Activated naive CD8-positive, alpha-beta T cell treated with anti-CD3 and anti-CD28 coated beads, Interleukin-2, amount 50 U/mL, for 16 hours (primary cell): ENCODE results near the gene DLG2.

ENCODE experiments used
- DNase-seq: peaks from one replicate; pipeline ENCODE4 v3.0.0-alpha.2; 2020; ENCODE audit warnings: low read depth, low spot score

Gene DLG2

GRCh38 chr11:83649528-83649855 lies 1977.7 kb downstream of the DLG2 start:
- no peak for DNase-seq

GRCh38 chr11:83648610-83649527 lies 1978.3 kb downstream of the DLG2 start:
- no peak for DNase-seq

- DNase-seq = no peak
Measured at GRCh38 chr11:83645561-83645960, 1981.6 kb downstream of the DLG2 start.

- DNase-seq = no peak
Measured at GRCh38 chr11:83643115-83643514, 1984.0 kb downstream of the DLG2 start.

GRCh38 chr11:83642500-83642899 lies 1984.6 kb downstream of the DLG2 start:
- no peak for DNase-seq

- DNase-seq = no peak
Measured at GRCh38 chr11:83641511-83641910, 1985.6 kb downstream of the DLG2 start.

- DNase-seq = no peak
Measured at GRCh38 chr11:83639995-83640758, 1987.0 kb downstream of the DLG2 start.

- no peak for DNase-seq
Measured at GRCh38 chr11:83635166-83635565, 1992.0 kb downstream of the DLG2 start.

- DNase-seq = no peak
Measured at GRCh38 chr11:83630211-83630610, 1996.9 kb downstream of the DLG2 start.

- DNase-seq = no peak
Measured at GRCh38 chr11:83629775-83630174, 1997.4 kb downstream of the DLG2 start.

- no peak for DNase-seq
Measured at GRCh38 chr11:83628622-83629355, 1998.4 kb downstream of the DLG2 start.

- no peak for DNase-seq
Measured at GRCh38 chr11:83625336-83625735, 2001.8 kb downstream of the DLG2 start.

- no peak for DNase-seq
Measured at GRCh38 chr11:83617671-83618070, 2009.5 kb downstream of the DLG2 start.

GRCh38 chr11:83613767-83614121 lies 2013.4 kb downstream of the DLG2 start:
- DNase-seq = no peak

- no peak for DNase-seq
Measured at GRCh38 chr11:83612891-83613766, 2014.0 kb downstream of the DLG2 start.

GRCh38 chr11:83611600-83611999 lies 2015.5 kb downstream of the DLG2 start:
- no peak for DNase-seq

- no peak for DNase-seq
Measured at GRCh38 chr11:83611031-83611430, 2016.1 kb downstream of the DLG2 start.

GRCh38 chr11:83609191-83609590 lies 2018.0 kb downstream of the DLG2 start:
- DNase-seq = no peak

- DNase-seq = no peak
Measured at GRCh38 chr11:83608571-83608970, 2018.6 kb downstream of the DLG2 start.

- DNase-seq = no peak
Measured at GRCh38 chr11:83601914-83602527, 2025.1 kb downstream of the DLG2 start.
